Measurements from ENCODE around the gene GATAD1. TPM values are rescaled to one million over a fixed set of nuclear protein-coding genes. Genes with fewer than 3 reads are reported as not detected.
A peak's percentile ranks its signal among the peaks of the same experiment; 100 is the strongest.
"Not testable (repeated sequence)": the region's sequence is repeated elsewhere in the genome, so short reads cannot be mapped to it uniquely, and the experiment has no call there.

The GATAD1 gene
- total RNA-seq, 2 donors from 2014 or later, result 32.3 to 38.4 TPM

- DNase-seq, result peak; percentile 23 to 54 (median 39)
- TF ChIP-seq POLR2A (IDR thresholded peaks at IDR 0.05), result no peak
- TF ChIP-seq CTCF (IDR thresholded peaks at IDR 0.05), result peak; percentile 49 to 75 (median 61)
- ATAC-seq, result peak; percentile 71
- intact Hi-C loops (cut with DNase I), result no loop called here
- Histone ChIP-seq H3K4me1 (peaks cover 11% of the 10 kb centered on the region), H3K27ac (peak overlapping the region in 1 of 4 donors; percentile 25), H3K27me3 (no peaks in the 10 kb centered on the region), H3K9me3 (no peaks in the 10 kb centered on the region), H3K36me3 (replicated peaks in 1 of 2; ENCODE audit: insufficient read depth in 1 of 2, low read depth in 2 of 2) (peaks cover 4 to 5% of the 10 kb centered on the region in 2 donors), H3K4me3 (no peak overlapping the region)
- 40 to 46% methylated on average over 8 of the region's 8 CpGs for WGBS, 2 donors
These were observed 14.0 kb downstream of the GATAD1 start for GRCh38 chr7:92461027-92462003.

GRCh38 chr7:92462560-92462959 lies 15.3 kb downstream of the GATAD1 start:
- DNase-seq (no peak), ATAC-seq (no peak)
- Histone ChIP-seq H3K27ac (no peak overlapping the region), H3K4me1 (peaks cover 11% of the 10 kb centered on the region), H3K4me3 (no peak overlapping the region), H3K36me3 (replicated peaks in 1 of 2; ENCODE audit: insufficient read depth in 1 of 2, low read depth in 2 of 2) (no peaks in the 10 kb centered on the region), H3K27me3 (no peaks in the 10 kb centered on the region), H3K9me3 (no peaks in the 10 kb centered on the region)
- intact Hi-C loops (cut with DNase I), result no loop called here
- TF ChIP-seq CTCF (IDR thresholded peaks at IDR 0.05) (no peak), POLR2A (IDR thresholded peaks at IDR 0.05) (no peak)
- WGBS, 2 donors, result 91 to 94% methylated on average over 3 of the region's 3 CpGs

GRCh38 chr7:92464515-92464914 lies 17.2 kb downstream of the GATAD1 start:
- ATAC-seq (no peak), DNase-seq (no peak)
- 55 to 60% methylated on average over 3 of the region's 3 CpGs for WGBS, 2 donors
- Histone ChIP-seq H3K4me3 (no peak overlapping the region), H3K4me1 (peaks cover 11% of the 10 kb centered on the region), H3K27me3 (no peaks in the 10 kb centered on the region), H3K27ac (no peak overlapping the region), H3K36me3 (replicated peaks in 1 of 2; ENCODE audit: insufficient read depth in 1 of 2, low read depth in 2 of 2) (no peaks in the 10 kb centered on the region), H3K9me3 (no peaks in the 10 kb centered on the region)
- no peak for TF ChIP-seq POLR2A (IDR thresholded peaks at IDR 0.05)
- no peak for TF ChIP-seq CTCF (IDR thresholded peaks at IDR 0.05)
- intact Hi-C loops (cut with DNase I), result no loop called here

- ATAC-seq, result no peak
- Histone ChIP-seq H3K36me3 (replicated peaks in 1 of 2; ENCODE audit: insufficient read depth in 1 of 2, low read depth in 2 of 2) (no peaks in the 10 kb centered on the region), H3K4me1 (peaks cover 1% of the 10 kb centered on the region)
These were observed 19.4 kb downstream of the GATAD1 start for GRCh38 chr7:92466682-92467081.

GRCh38 chr7:92468589-92468988 lies 21.3 kb downstream of the GATAD1 start:
- H3K4me3 ChIP-seq; H3K27me3 ChIP-seq; H3K36me3 ChIP-seq (replicated peaks in 1 of 2; ENCODE audit: insufficient read depth in 1 of 2, low read depth in 2 of 2); ATAC-seq; intact Hi-C loops (cut with DNase I); H3K9me3 ChIP-seq; H3K27ac ChIP-seq; DNase-seq; H3K4me1 ChIP-seq: not testable (repeated sequence)
- whole genome bisulfite sequencing, 2 donors, result 78 to 96% methylated on average over 5 to 9 of the region's 9 CpGs

More at GRCh38 chr7:92466682-92467081, 19.4 kb downstream of the GATAD1 start:
- 57 to 74% methylated on average over 2 of the region's 2 CpGs for whole genome bisulfite sequencing, 2 donors
- Histone ChIP-seq H3K27me3 (no peaks in the 10 kb centered on the region), H3K9me3 (no peaks in the 10 kb centered on the region), H3K4me3 (no peak overlapping the region), H3K27ac (no peak overlapping the region)
- no peak for TF ChIP-seq CTCF (IDR thresholded peaks at IDR 0.05)
- TF ChIP-seq POLR2A (IDR thresholded peaks at IDR 0.05), result no peak
- DNase-seq, result no peak
- intact Hi-C loops (cut with DNase I), result no loop called here

GRCh38 chr7:92473989-92474388 lies 26.7 kb downstream of the GATAD1 start:
- intact Hi-C loops (cut with DNase I); H3K27me3 ChIP-seq; ATAC-seq; H3K36me3 ChIP-seq (replicated peaks in 1 of 2; ENCODE audit: insufficient read depth in 1 of 2, low read depth in 2 of 2); H3K4me3 ChIP-seq; H3K9me3 ChIP-seq: not testable (repeated sequence)
- peak; percentile 19 to 60 (median 39) for DNase-seq
- WGBS, 2 donors, result 31 to 34% methylated on average over 10 of the region's 10 CpGs
- Histone ChIP-seq H3K4me1 (peaks cover 14% of the 10 kb centered on the region), H3K27ac (peak overlapping the region in 3 of 4 donors; percentile 19 to 28 (median 22))

- H3K4me3 ChIP-seq; ATAC-seq; H3K27ac ChIP-seq; H3K36me3 ChIP-seq (replicated peaks in 1 of 2; ENCODE audit: insufficient read depth in 1 of 2, low read depth in 2 of 2); DNase-seq; H3K27me3 ChIP-seq; H3K9me3 ChIP-seq; intact Hi-C loops (cut with DNase I): not testable (repeated sequence)
- peaks cover 14% of the 10 kb centered on the region for H3K4me1 ChIP-seq
- 85 to 97% methylated on average over 12 of the region's 12 CpGs for WGBS, 2 donors
These were observed 28.0 kb downstream of the GATAD1 start for GRCh38 chr7:92475261-92475770.
